HG03025 (cell line): ENCODE data around the gene CTCF.
"Not testable (repeated sequence)": the region's sequence is repeated elsewhere in the genome, so short reads cannot be mapped to it uniquely, and the experiment has no call there.

Source experiments
- ATAC-seq: cut with Tn5 transposase; IDR thresholded peaks from one replicate; pipeline ENCODE4 v1.9.1; 2021; ENCODE audit warnings: mild to moderate bottlenecking, moderate library complexity; ENCODE audit not compliant: unreplicated experiment, low FRiP score

The CTCF gene

DNA sequence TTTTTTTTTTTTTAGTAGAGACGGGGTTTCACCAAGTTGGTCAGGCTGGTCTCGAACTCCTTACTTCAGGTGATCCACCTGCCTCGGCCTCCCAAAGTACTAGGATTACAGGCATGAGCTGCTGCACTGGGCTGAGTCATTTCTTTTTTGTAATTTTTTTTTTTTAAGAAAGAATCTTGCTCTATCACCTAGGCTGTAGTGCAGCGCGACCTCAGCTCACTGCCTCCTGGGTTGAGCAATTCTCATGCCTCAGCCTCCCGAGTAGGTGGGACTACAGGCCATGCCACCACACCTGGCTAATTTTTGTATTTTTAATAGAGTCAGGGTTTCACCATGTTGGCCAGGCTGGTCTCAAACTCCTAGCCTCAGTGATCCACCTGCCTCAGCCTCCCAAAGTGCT, 28.3 kb upstream of the CTCF start:
- not testable (repeated sequence) for ATAC-seq

- ATAC-seq, result no peak
Measured at GRCh38 chr16:67534431-67534830, 27.9 kb upstream of the CTCF start.

GRCh38 chr16:67535201-67535600, 27.1 kb upstream of the CTCF start:
- no peak for ATAC-seq

- no peak for ATAC-seq
Measured at GRCh38 chr16:67537270-67537635, 25.1 kb upstream of the CTCF start.

GRCh38 chr16:67537636-67538591, 24.4 kb upstream of the CTCF start:
- no peak for ATAC-seq

DNA sequence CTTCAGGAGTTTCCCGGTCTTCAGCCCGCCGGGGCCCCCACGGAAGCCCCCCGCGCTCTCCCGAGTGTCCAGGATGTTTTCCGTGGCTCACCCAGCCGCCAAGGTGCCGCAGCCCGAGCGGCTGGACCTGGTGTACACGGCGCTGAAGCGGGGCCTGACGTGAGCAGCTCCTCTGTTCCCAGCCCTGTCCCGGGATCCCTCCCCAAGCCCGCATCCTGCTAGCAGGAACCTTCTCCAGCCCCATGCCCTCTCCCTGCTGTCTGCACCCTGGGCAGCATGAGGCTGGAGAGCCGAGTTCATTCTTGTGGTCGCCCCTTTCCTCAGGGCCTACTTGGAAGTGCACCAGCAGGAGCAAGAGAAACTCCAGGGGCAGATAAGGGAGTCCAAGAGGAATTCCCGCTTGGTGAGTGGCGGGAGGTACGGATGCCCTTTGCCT, 23.6 kb upstream of the CTCF start:
- no peak for ATAC-seq

DNA sequence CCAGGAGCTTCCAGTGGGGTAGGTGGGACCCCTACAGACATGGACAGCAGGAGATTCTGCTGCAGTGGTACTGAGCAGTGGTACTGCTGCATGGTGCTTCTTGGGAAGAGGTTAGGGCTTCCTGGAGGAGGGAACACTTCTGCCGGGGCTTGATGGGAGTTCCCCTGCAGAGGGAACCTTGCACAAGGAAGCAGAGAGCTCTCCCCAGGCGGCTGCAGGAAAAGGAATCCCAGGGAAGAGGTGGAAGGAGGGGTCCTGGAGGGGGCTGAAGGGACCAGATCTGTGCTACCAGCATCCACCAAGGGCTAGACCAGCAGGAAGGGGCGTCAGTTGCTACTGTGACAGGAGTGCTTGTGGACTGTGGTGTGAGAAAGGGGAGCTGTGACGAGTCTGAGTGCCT, 23.1 kb upstream of the CTCF start:
- no peak for ATAC-seq

GRCh38 chr16:67539691-67540635, 22.4 kb upstream of the CTCF start:
- no peak for ATAC-seq

DNA sequence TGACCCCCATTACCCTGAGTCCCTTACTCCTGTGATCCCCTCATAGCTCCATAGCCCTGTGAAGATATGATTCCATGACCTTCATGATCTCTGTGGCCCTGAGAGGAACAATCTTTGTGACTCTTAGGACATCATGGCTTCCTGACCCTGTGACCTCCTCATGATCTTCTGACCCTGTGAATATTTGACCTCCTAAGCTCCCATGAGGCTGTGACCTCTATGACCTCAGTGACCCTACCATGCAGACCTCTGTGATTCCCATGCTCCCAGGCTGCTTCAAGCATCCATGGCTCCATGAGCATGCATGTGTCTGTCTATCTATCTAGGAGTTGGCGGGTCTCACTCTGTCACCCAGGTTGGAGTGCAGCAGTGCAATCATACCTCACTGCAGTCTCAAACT, 21.6 kb upstream of the CTCF start:
- ATAC-seq, result no peak

DNA sequence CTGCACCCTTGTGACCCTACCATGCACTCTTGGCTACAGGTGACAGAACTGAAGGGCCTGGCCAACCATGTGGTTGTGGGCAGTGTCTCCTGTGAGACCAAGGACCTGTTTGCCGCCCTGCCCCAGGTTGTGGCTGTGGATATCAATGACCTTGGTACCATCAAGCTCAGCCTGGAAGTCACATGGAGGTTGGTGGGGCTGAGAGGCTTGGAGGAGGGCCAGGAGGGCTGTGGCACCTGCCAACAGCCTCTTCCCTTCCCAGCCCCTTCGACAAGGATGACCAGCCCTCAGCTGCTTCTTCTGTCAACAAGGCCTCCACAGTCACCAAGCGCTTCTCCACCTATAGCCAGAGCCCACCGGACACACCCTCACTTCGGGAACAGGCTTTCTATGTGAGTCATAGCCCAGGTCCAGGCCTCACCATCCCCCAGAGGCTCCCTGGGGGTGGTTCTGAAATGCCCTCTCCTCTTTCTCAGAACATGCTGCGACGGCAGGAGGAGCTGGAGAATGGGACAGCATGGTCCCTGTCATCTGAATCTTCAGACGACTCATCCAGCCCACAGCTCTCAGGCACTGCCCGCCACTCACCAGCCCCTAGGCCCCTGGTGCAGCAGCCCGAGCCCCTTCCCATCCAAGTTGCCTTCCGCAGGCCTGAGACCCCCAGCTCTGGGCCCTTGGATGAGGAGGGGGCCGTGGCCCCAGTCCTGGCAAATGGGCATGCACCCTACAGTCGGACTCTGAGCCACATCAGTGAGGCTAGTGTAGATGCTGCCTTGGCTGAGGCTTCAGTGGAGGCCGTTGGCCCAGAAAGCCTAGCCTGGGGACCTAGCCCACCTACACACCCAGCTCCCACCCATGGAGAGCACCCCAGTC, 20.7 kb upstream of the CTCF start:
- no peak for ATAC-seq

DNA sequence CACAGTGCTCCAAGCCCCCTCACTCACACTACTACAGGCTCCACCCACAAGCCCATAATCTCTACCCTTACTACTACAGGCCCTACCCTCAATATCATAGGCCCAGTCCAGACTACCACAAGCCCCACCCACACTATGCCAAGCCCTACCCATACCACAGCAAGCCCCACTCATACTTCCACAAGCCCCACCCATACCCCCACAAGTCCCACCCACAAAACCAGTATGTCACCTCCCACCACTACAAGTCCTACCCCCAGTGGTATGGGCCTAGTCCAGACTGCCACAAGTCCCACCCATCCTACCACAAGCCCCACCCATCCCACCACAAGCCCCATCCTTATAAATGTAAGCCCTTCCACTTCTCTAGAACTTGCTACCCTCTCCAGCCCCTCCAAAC, 19.9 kb upstream of the CTCF start:
- no peak for ATAC-seq

DNA sequence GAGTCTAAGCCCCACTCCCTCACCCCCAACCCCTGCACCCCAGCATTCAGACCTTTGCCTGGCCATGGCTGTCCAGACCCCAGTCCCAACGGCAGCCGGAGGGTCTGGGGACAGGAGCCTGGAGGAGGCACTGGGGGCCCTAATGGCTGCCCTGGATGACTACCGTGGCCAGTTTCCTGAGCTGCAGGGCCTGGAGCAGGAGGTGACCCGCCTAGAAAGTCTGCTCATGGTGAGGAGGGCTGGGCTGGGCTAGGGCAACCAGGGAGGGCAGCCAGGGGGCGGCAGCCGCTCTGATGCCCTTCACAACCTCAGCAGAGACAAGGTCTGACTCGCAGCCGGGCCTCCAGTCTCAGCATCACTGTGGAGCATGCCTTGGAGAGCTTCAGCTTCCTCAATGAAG, 19.3 kb upstream of the CTCF start:
- ATAC-seq, result no peak

DNA sequence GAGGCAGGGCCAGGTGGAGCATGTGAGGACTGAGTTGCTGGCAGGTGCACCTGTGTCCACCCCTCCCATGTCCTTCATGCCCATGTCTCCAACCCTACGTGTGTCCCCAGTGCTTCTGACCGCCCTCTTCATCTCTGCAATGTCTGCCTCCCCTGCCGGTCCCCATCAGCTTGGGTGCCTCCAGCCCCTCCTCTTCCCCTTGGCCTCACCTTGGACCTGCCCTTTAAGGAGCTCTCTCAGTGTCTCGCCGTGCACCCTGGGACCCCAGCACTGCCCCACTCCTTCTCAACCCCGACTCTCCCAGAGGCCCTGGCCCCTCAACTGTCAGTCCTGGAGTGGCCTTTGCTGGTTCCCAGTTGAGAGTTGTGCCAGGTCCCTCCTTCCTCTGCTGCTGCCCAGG, 18.7 kb upstream of the CTCF start:
- no peak for ATAC-seq

- ATAC-seq, result no peak
Measured at GRCh38 chr16:67544329-67544841, 17.9 kb upstream of the CTCF start.

GRCh38 chr16:67544844-67545664, 17.3 kb upstream of the CTCF start:
- ATAC-seq, result no peak

GRCh38 chr16:67545665-67546024, 16.7 kb upstream of the CTCF start:
- no peak for ATAC-seq

- no peak for ATAC-seq
Measured at GRCh38 chr16:67546091-67546501, 16.2 kb upstream of the CTCF start.

DNA sequence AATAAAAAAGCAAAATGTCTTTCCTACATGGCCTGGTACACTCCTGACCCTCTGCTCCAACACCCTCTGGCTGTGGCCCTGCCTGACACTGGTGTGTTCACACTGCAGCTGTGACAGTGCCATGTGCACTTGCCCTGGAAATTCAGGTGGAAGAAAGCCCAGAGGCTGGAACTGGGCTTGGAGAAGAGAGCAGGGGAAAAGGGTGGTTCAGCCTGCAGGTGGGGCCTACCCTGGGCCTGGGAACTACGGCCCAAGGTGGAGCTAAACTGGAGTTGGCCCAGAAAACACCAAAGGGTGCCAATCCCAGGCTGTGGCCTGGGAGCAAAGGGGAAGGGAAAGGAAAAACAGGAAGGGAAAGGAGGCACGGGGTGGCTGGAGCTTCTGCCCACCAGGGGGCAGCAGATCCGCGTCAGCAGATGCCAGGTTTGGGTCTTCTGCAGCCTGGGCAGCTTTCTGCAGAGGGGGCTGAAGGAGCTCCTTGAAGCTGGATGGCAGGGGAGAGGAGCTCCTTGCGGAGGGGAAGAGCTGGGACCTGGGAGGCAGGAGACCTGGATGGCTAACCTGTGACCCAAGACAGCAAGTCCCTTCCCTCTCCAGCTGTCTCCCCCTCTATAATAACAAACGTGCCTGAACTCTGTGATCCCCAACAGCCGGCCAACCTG, 15.4 kb upstream of the CTCF start:
- ATAC-seq, result no peak
